Smooth muscle cell (in vitro differentiated cells): ENCODE results near the gene SH2D7. TPM values are rescaled to one million over a fixed set of nuclear protein-coding genes. Genes with fewer than 3 reads are reported as not detected.
A peak's percentile ranks its signal among the peaks of the same experiment; 100 is the strongest.

Source experiments
- DNase-seq: peaks from one replicate; lab custom pipeline; 2025; ENCODE audit not compliant: unreplicated experiment; lab: John Stamatoyannopoulos, UW
- H2AFZ ChIP-seq: fragments of 200-600 bp; sonication (generic); 2 replicates; pipeline ENCODE4 v1.6.0; 2016; ENCODE audit warnings: antibody characterized with exemption, low read depth, mild to moderate bottlenecking
- H3F3A ChIP-seq: fragments of 200-600 bp; sonication (generic); 2 replicates; pipeline ENCODE4 v1.6.0; 2017; ENCODE audit warnings: antibody characterized with exemption, low read depth
- H3K27ac ChIP-seq: fragments of 200-600 bp; sonication (generic); 2 replicates; pipeline ENCODE4 v1.5.1; 2016; ENCODE audit warnings: low read depth, mild to moderate bottlenecking
- H3K27me3 ChIP-seq: fragments of 200-600 bp; sonication (generic); 2 replicates; pipeline ENCODE4 v1.6.1; 2016; ENCODE audit warnings: low read depth, mild to moderate bottlenecking
- H3K36me3 ChIP-seq: fragments of 200-600 bp; sonication (generic); 2 replicates; pipeline ENCODE4 v1.5.1; 2016; ENCODE audit warnings: low read depth
- H3K4me1 ChIP-seq: fragments of 200-600 bp; sonication (generic); 2 replicates; pipeline ENCODE4 v1.5.1; 2016; ENCODE audit warnings: low read depth
- H3K4me2 ChIP-seq: fragments of 200-600 bp; sonication (generic); 2 replicates; pipeline ENCODE4 v1.6.0; 2016; ENCODE audit warnings: mild to moderate bottlenecking
- H3K4me3 ChIP-seq: fragments of 200-600 bp; sonication (generic); 2 replicates; pipeline ENCODE4 v1.5.1; 2016; ENCODE audit warnings: mild to moderate bottlenecking
- H3K79me2 ChIP-seq: fragments of 200-600 bp; sonication (generic); 2 replicates; pipeline ENCODE4 v1.6.0; 2016; ENCODE audit warnings: low read depth, mild to moderate bottlenecking
- H3K9ac ChIP-seq: fragments of 200-600 bp; sonication (generic); 2 replicates; pipeline ENCODE4 v1.6.0; 2016; ENCODE audit warnings: low read depth
- H3K9me3 ChIP-seq: fragments of 200-600 bp; sonication (generic); replicated peaks from 2 replicates; pipeline ENCODE4 v1.5.1; 2016; ENCODE audit warnings: low read depth
- H4K20me1 ChIP-seq: fragments of 200-600 bp; sonication (generic); 2 replicates; pipeline ENCODE4 v1.6.0; 2016; ENCODE audit warnings: low read depth
- WGBS: methylation state at CpG from one replicate; pipeline ENCODE4 v1.1.7; 2016; ENCODE audit warnings: low lambda C conversion rate; 5-methylcytosine and 5-hydroxymethylcytosine counted together
- polyA plus RNA-seq: library from polyadenylated mRNA; unstranded; fragments of >200 nt; fragmentation: Nextera tagmentation; extraction: Ambion mirVana; gene quantifications from 2 replicates; pipeline ENCODE4 v1.2.1, GENCODE V29; 2016
- total RNA-seq: library from RNA; depleted of rRNA; stranded (reverse); fragments of >200 nt; gene quantifications from 2 replicates; pipeline ENCODE4 v1.2.3, GENCODE V29; 2014
- TF ChIP-seq, protein P1 (sequence below): fragments of 200-600 bp; sonication (generic); IDR thresholded peaks from 2 replicates; pipeline ENCODE4 v1.5.1; 2017; ENCODE audit warnings: borderline replicate concordance, mild to moderate bottlenecking, antibody characterized with exemption; ENCODE audit not compliant: insufficient read depth, poor library complexity, severe bottlenecking

Gene SH2D7
- total and polyA plus RNA-seq, 2 experiments from 2014 or later, result 0.07 TPM; not detected in 1

DNA sequence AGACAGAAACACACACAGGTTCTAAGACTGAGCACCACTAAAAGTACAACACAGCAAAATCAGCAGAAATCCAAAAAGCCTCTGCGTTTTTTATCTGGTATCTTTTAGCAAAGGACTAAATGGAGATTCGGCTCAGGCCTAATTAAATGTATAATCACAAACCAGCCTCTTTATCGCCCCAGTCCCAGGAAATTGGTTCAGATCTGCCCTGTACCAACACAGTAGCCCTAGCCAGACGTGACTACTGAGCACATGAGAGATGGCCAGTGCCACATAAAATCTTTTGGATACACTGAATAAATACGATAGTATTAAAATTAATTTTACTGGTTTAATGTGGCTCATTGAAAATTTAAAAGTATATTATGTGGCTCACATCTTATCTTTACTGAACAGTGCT lies 34.6 kb upstream of the SH2D7 start:
- Histone ChIP-seq H3F3A (no peaks in the 10 kb centered on the region), H3K36me3 (no peaks in the 10 kb centered on the region), H3K9me3 (no peaks in the 10 kb centered on the region), H3K4me1 (peaks cover 11% of the 10 kb centered on the region), H3K27ac (peak overlapping the region; percentile 26), H2AFZ (no peak overlapping the region), H3K79me2 (peaks cover 81% of the 10 kb centered on the region), H3K4me3 (no peak overlapping the region), H3K9ac (no peak overlapping the region), H4K20me1 (peaks cover 92% of the 10 kb centered on the region), H3K27me3 (no peaks in the 10 kb centered on the region), H3K4me2 (no peak overlapping the region)
- TF ChIP-seq, protein P1, sequence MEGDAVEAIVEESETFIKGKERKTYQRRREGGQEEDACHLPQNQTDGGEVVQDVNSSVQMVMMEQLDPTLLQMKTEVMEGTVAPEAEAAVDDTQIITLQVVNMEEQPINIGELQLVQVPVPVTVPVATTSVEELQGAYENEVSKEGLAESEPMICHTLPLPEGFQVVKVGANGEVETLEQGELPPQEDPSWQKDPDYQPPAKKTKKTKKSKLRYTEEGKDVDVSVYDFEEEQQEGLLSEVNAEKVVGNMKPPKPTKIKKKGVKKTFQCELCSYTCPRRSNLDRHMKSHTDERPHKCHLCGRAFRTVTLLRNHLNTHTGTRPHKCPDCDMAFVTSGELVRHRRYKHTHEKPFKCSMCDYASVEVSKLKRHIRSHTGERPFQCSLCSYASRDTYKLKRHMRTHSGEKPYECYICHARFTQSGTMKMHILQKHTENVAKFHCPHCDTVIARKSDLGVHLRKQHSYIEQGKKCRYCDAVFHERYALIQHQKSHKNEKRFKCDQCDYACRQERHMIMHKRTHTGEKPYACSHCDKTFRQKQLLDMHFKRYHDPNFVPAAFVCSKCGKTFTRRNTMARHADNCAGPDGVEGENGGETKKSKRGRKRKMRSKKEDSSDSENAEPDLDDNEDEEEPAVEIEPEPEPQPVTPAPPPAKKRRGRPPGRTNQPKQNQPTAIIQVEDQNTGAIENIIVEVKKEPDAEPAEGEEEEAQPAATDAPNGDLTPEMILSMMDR, result no peak
- DNase-seq, result no peak
- 82% methylated on average over 5 of the region's 5 CpGs for WGBS

DNA sequence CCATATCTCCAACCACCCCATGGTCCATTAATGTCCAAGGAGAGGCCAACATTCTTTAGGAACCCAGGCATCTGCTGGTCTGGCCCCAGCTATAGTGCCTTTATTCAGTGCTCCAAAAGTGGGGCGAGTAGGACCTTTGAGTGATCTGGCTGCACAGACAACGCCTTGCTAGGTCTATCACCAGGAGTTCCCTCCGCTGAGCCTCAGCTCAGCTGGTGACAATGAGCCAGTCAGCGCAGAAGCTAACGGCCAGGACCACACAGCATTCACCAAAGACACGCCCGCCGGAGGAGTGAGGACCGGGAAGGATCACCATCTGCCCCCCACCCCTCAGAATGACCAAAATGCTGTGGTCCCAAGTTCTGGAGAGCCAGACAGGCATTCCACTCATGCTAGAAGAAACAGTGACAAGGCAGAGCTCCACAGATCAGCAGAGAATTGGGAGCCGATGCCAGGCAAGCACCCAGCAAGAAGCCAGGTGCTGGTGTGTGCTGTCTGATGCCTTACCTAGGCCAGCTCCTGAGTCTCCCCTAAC lies 33.9 kb upstream of the SH2D7 start:
- Histone ChIP-seq H3K9ac (no peak overlapping the region), H3K4me2 (no peak overlapping the region), H3K4me3 (no peak overlapping the region), H3K36me3 (no peaks in the 10 kb centered on the region), H3K79me2 (peaks cover 87% of the 10 kb centered on the region), H3F3A (no peaks in the 10 kb centered on the region), H3K27me3 (no peaks in the 10 kb centered on the region), H3K4me1 (peaks cover 11% of the 10 kb centered on the region), H3K9me3 (no peaks in the 10 kb centered on the region), H4K20me1 (peaks cover 98% of the 10 kb centered on the region), H2AFZ (no peak overlapping the region), H3K27ac (no peak overlapping the region)
- WGBS, result 95% methylated on average over 10 of the region's 10 CpGs
- TF ChIP-seq, protein P1, result no peak
- no peak for DNase-seq

DNA sequence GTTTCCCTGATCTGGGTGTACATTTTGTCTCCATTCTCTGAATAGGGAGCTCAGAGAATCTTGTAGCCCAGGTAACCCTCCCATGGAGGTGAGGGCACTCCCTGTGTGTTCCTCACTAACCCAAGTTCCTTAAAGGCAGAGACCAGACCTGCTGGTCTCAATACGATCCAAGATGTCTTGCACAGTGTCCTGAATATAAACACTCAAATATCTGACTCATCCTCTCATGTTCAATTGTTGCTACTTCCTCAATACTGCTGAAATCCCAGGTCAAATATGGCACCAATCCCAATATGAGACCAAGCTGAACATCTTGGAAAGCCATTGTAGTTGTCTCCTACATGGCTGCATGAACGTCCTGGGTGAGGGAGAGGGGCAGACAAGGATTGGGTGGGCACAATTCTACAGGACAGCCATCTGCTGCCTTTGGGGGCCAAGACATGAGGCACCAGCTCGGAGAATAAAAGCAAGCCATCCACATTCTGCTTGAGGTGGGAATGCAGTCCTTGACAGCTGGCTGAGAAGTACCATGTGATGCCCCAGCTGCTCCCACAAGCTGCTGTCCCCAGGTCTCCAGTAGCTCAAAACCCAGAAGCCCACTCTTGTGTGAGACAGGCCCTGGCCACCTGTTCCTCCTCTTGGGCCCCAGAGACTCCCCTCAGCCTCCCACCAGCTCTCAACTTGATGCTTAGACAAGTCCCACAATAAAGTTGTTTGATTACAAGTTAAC lies 33.1 kb upstream of the SH2D7 start:
- no peak overlapping the region for H2AFZ ChIP-seq
- H3K27ac ChIP-seq, result no peak overlapping the region
- H3K27me3 ChIP-seq, result no peaks in the 10 kb centered on the region
- H3K36me3 ChIP-seq, result no peaks in the 10 kb centered on the region
- 87% methylated on average over 3 of the region's 3 CpGs for WGBS
- H3K9ac ChIP-seq, result no peak overlapping the region
- H3K4me3 ChIP-seq, result no peak overlapping the region
- peaks cover 91% of the 10 kb centered on the region for H3K79me2 ChIP-seq
- TF ChIP-seq, protein P1, result no peak
- peaks cover 11% of the 10 kb centered on the region for H3K4me1 ChIP-seq
- no peaks in the 10 kb centered on the region for H3K9me3 ChIP-seq
- peaks cover 5% of the 10 kb centered on the region for H3F3A ChIP-seq
- peaks cover 98% of the 10 kb centered on the region for H4K20me1 ChIP-seq
- no peak overlapping the region for H3K4me2 ChIP-seq
- no peak for DNase-seq
